ENCODE measurements around the gene CLSTN2.

Gene CLSTN2

GRCh38 chr3:140007081-140007480 lies 72.1 kb downstream of the CLSTN2 start:
- no peak for DNase-seq (ENCODE audit: low read depth)

GRCh38 chr3:140007911-140008869 lies 73.2 kb downstream of the CLSTN2 start:
- DNase-seq (ENCODE audit: low read depth), result no peak

GRCh38 chr3:140010391-140010790 lies 75.4 kb downstream of the CLSTN2 start:
- DNase-seq (ENCODE audit: low read depth), result no peak

- DNase-seq (ENCODE audit: low read depth), result no peak
Observed at GRCh38 chr3:140011086-140011485, 76.1 kb downstream of the CLSTN2 start.

- DNase-seq (ENCODE audit: low read depth), result no peak
Observed at GRCh38 chr3:140011611-140012277, 76.8 kb downstream of the CLSTN2 start.

- no peak for DNase-seq (ENCODE audit: low read depth)
Observed at GRCh38 chr3:140013220-140013619, 78.2 kb downstream of the CLSTN2 start.

- DNase-seq (ENCODE audit: low read depth), result no peak
Observed at GRCh38 chr3:140014831-140015495, 80.0 kb downstream of the CLSTN2 start.

- DNase-seq (ENCODE audit: low read depth), result no peak
Observed at GRCh38 chr3:140015741-140016140, 80.8 kb downstream of the CLSTN2 start.

GRCh38 chr3:140018556-140018955 lies 83.6 kb downstream of the CLSTN2 start:
- no peak for DNase-seq (ENCODE audit: low read depth)

- no peak for DNase-seq (ENCODE audit: low read depth)
Observed at GRCh38 chr3:140019946-140020345, 85.0 kb downstream of the CLSTN2 start.

- no peak for DNase-seq (ENCODE audit: low read depth)
Observed at GRCh38 chr3:140020541-140020940, 85.6 kb downstream of the CLSTN2 start.

GRCh38 chr3:140021269-140021668 lies 86.3 kb downstream of the CLSTN2 start:
- DNase-seq (ENCODE audit: low read depth), result no peak

- DNase-seq (ENCODE audit: low read depth), result no peak
Observed at GRCh38 chr3:140022066-140022770, 87.2 kb downstream of the CLSTN2 start.

- no peak for DNase-seq (ENCODE audit: low read depth)
Observed at GRCh38 chr3:140023616-140024530, 88.9 kb downstream of the CLSTN2 start.

- DNase-seq (ENCODE audit: low read depth), result no peak
Observed at GRCh38 chr3:140031170-140031569, 96.2 kb downstream of the CLSTN2 start.

GRCh38 chr3:140034058-140034457 lies 99.1 kb downstream of the CLSTN2 start:
- no peak for DNase-seq (ENCODE audit: low read depth)

GRCh38 chr3:140035871-140036270 lies 100.9 kb downstream of the CLSTN2 start:
- no peak for DNase-seq (ENCODE audit: low read depth)

GRCh38 chr3:140050396-140050795 lies 115.4 kb downstream of the CLSTN2 start:
- DNase-seq (ENCODE audit: low read depth), result no peak

GRCh38 chr3:140051019-140051957 lies 116.3 kb downstream of the CLSTN2 start:
- no peak for DNase-seq (ENCODE audit: low read depth)

Data from non-pigmented ciliary epithelial cell (primary cell).